NCI-H187 treated with DMSO at 0.1 percent for 48 hours (cell line): ENCODE measurements around the gene KIF1B.
"Not testable (repeated sequence)": the region's sequence is repeated elsewhere in the genome, so short reads cannot be mapped to it uniquely, and the experiment has no call there.

Experiments
- DNase-seq: peaks from one replicate; lab custom pipeline; 2025; lab: John Stamatoyannopoulos, UW

Gene KIF1B

DNA sequence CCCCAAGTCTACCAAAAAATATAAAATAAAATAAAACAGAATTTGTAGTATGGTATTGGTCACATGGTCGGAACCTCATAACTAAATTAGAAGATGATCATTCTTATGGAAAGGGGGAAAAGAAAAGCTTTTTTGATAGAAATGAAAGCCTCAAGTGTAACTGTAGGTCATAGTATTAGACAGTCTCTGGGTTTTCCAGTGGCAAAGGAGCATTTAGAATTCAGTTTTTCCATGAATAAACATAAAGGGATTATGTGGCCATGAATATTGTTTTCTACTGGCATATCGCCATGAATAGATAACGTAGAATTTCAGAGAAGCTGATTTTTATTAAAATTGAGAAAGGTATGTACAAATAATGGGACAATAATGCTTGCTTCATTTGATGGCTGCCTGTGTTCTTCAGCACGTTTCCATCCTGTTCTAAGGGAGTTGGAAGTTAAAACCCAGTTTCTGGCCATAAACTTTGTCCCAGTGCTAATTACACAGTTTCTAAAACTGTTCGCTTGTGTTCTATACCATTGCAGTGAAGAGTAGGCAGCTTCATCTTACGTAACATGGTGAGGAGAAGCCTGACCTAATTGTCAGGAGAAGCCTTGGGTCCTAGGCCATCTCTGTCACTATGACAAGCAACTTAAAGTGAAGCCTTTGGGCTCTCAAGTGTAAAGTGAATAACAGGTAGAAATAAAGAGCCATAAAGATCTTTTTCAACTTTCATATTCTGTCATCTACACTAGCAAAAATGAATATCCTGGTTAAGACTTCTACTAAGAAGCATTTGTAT, 118.0 kb downstream of the KIF1B start:
- DNase-seq = no peak

DNA sequence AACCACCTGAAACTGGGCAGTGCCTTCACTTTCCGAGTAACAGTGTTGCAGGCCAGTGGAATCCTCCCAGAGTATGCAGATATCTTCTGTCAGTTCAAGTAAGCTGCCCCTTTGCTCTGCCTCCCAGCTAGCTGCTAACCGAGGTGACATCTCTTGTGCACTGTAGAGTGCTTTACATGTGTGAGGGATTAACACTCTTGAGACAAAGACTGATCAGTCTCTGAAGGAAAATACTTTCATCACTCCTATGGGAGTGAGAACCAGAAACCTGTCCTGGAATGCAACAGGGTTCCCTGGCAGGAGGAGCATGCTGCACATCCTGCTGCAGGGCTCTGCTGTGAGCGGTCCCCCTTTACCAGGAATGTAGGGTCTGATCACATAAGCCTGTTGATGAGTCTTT, 127.1 kb downstream of the KIF1B start:
- DNase-seq = no peak

DNA sequence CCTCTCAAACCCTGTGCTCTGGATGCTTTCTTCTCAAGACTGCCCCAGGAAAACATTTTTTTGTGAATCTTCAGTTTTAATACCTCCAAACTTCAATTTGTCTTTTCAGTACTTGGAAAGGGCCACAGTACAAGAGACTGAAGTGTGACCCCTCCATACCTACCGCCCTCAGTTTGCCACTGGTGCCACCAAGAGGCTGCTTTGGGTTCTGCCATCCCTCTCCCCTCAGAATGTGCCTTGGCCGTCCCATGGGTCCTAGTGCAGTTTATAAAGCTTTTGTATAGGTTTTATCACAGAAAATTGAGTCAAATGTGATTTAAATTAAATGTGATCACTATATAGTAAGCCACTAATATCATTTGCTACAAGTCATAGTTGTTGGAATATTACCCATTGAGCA, 127.7 kb downstream of the KIF1B start:
- no peak for DNase-seq

DNA sequence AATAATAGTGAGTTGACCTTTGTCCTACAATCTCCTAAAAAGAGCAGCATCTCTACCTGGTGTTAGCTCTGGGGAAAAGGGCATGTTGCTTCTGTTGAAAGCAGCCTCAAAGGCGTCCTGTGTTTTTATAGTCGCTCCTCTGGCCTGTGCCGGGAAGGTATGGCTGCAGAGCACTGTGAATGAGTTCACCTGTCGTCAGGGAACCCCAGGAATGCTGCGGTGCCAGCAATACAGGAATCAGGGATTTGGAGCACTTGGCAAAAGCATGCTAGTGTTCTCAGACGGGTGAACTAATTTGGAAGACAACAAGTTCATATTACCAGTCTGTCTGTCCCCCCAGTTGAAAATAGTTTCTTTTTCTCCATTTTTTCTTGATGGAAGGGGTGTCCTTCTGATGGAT, 128.2 kb downstream of the KIF1B start:
- no peak for DNase-seq

DNA sequence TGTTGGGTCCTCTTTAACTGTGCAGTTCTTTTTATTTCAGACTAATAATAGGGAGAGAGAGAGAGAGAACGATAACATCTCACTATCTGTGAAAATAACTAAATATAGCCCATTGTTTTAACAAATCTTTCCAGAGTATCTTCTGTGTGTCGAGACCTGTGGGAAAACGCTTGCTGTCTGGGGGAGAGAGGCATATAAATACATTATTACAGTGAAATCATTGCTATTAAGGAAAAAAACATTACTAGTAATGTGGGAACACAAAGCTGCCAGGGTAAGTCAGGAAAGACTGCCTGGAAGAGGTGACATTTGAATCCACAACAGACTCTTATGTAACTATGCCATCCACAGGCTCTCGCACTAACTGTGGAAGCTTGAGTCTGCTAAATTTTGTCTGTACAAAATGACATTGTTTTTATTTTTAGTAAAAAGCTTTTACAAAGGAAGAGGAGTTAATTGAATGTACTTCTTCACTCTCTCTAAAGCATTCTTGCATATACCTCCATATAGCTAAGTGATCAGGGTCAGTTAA, 128.7 kb downstream of the KIF1B start:
- no peak for DNase-seq

DNA sequence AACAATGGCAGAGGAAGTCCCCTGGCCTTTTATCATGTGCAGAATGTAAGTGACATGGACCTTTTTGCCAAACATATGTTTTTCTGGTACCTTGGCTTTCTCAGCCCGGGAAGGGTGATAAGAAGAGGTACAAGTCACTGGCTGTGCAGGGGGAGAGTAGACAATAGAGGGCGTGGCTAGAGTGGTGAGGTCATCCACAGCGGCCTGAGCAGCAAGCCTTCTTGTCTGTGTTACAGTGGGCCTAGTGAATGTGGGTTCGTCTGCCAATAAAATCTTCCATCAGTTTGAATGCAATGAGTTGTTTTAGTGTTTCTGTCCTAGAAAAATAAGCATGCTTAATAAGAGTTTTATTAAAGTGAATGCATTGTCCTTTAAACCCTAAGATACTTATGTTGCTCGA, 129.4 kb downstream of the KIF1B start:
- no peak for DNase-seq

DNA sequence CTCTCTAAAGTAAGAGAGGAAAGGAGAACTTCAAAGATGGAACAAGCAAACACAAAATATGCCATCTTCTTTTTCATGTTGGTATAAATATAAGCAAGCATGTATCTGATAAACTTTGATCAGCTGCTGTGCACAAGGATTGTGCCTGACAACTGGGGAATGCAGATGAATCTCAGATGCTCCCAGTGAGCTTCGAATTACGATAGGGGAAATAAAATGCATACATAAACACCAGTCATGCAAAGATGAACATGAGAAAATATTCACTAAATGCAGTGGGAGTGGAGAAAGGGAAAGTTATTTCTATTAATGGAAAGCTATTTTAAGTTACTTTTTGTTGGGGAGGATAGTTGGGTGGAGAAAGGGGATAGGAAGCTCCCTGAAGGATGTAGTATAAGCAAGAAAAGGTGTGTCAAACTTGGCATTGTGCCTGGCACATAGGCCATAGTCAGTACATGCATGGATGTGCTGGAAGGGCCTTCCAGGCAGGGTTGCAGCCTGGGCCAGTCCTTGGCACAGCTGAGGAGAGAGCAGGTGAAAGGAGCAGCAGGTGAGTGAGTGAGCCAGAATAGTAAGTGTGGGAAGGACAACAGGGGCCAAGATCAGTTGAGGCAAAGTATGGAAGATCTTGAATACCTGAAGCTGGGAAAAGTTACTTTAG, 130.7 kb downstream of the KIF1B start:
- no peak for DNase-seq

DNA sequence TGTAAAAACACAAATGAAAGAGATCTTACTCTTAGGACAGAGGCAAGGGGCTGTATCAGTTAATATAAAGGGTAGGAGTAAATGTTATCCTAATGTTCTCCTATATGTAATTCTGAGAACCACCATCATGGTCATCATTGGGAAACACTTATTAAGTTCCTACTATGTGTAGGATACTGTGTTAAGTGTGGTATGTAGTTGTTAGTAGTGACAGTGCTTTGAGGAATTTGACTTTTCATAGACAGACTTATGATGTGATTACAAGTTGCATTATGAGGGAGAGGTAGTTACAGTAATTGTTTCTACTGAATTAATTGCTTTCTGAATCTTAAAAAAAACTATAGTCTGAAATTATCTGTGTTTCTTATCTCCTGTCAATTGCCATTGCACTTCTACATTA, 136.7 kb downstream of the KIF1B start:
- DNase-seq = no peak

DNA sequence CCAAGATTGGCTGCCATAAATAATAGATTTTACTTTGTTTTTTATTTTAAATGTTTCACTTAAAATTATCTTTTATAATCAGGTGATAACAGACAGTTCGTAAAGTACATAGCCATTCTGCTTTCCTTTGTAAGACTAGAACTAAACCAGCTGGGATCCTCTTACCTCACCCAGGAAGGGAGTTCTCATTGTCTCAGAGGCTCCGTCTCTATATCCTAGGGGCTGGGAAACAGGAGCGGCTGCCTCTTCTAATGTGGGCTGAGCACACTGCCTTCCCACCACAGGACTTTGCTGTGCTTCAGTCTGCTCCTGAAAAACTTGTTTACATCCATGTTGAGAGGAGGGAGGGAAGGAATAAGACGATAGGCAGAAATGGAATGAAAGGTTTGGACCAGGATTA, 142.9 kb downstream of the KIF1B start:
- DNase-seq = no peak

DNA sequence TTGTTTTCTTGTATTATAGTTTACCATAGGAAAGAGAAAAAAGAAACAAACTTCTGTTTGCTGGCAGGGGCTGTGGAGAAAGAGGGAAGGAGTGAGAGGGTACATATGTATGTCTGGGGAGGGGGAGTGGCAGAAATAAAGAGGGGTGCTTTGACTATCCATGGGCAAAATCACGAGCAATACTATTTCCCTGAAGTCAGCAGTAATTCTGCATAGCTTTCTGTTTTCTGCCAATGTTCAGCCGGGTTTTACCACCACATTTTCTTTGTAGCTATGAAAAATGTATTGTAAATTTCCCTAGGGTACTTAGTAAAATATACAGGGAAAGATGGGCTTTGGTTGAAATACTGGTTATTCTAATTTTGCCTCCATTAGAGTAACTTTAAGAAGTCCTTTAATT, 143.3 kb downstream of the KIF1B start:
- no peak for DNase-seq

DNA sequence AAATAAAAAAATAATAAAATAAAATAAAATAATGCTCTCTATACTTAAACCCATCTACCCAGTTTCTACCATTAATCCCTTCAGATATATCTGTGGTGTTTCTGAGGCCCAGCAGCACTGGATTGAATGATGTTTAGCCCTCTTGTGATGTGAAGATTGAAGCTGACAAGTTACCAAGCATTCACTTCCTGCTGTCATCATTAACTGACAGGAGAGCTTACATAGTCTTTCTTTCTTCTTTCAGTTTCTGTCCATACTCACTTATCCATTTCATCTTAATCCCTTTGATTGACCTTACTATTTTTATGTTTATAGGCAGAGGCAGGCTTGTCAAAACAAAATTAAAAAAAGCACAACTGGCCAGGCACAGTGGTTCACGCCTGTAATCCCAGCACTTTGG, 149.7 kb downstream of the KIF1B start:
- DNase-seq = no peak

DNA sequence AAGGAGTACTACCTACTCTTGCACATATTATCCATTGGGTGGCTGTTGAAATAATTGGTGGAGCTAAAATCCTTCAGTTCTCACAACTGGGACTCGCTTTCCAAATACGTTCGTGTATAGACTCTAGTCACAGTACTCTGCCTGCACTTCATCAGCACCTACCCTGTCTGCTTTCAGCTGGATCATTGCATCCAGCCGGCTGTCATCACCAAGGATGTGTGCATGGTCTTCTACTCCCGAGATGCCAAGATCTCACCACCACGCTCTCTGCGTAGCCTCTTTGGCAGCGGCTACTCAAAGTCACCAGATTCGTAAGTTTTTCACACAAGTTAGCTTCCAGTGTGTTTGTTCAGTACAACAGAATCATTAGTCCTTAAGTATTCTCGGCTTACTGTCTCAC, 151.1 kb downstream of the KIF1B start:
- no peak for DNase-seq

DNA sequence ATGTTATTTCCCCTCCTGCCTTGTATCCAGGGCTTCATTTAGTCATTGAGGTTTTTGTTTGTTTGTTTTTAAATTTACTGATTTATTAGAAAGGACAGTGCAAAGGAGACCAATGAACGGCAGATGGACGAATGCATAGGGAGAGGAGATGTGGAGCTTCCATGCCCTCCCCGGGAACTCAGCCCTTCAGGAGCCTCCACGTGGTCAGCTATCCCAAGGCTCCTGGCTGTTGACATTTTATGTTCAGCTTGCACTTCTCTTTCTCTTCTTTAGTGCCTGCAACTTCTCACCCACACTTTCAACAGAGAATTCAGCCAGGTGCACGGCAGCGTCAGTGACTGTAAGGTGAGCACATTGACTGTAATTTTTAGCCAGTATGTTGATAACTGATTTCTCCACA, 157.8 kb downstream of the KIF1B start:
- no peak for DNase-seq

DNA sequence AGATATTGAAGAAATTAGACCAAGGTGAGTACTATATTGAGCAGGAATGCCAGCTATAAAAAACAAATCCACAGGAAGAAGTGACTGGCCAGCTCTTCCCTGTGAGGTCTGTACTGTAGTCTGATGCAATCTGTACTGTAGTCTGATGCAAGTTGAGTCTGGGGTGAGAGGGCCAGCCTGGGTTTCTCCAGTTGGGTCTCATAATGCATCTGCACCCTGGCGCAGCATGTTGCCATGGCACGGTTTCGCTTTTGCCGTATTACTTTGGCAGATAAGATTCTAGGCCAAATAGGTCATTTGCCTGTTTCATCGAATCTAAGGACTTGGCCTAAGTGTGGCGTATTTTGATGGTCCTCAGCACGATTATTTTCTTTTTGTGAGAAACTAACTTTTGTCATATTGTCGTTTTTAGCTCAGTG, 164.1 kb downstream of the KIF1B start:
- no peak for DNase-seq

DNA sequence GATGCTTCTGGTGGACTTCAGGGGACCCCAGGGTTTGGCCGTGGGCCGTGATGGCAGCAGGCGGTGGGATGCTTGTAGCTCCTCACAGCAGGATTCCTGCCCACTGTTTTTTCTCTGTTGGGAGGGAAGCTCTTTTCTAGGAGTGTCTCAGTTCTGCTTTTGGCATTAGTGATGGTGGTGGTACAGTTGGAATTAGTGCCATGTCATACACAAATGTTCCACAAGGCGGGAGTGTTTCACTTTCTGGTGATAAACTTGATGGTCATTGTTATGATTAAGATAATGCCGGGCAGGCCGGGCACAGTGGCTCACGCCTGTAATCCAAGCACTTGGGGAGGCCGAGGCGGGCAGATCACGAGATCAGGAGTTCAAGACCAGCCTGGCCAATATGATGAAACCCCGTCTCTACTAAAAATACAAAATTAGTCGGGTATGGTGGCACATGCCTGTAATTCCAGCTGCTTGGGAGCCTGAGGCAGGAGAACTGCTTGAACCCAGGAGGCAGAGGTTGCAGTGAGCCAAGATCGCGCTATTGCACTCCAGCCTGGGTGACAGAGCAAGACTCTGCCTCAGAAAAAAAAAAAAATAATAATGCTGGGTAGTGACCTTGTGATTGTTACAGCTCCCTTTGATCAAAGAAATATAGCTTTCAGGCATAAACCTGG, 167.1 kb downstream of the KIF1B start:
- not testable (repeated sequence) for DNase-seq

DNA sequence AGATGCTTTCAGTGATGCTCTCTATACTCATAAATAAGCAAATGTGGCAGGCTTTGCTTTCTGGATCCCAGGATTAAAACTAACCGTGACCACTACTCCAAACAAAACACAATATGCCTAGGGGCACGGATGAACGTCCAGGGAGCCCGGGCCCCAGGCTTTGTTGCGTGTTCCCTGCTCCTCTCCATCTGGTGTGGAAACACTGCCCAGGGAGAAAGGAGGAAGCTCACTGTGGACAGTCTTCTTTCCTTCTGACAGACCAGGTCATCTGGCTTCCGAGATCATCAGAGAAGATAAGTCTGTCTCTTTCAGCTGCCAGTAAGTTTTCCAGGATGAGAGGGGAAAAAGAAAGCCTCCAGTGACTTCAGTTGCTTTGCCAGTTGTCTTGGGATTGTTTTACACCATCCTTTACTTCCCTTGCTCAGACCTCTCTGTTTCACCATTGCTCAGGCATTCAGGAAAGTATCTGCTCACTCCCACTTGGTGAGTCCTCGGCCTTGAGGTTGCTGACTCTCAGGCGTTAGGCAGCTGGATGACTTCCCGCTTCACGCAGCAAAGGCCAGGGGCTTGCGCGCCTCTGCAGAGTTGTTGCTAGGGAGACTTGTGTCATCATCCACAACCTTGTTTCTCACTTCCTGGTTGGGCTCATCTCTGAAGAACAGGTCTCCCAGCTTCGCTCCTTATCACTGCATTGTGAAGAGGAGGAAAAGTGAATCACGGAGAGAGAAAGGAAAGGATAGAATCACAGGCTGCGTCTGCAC, 167.9 kb downstream of the KIF1B start:
- DNase-seq = no peak

DNA sequence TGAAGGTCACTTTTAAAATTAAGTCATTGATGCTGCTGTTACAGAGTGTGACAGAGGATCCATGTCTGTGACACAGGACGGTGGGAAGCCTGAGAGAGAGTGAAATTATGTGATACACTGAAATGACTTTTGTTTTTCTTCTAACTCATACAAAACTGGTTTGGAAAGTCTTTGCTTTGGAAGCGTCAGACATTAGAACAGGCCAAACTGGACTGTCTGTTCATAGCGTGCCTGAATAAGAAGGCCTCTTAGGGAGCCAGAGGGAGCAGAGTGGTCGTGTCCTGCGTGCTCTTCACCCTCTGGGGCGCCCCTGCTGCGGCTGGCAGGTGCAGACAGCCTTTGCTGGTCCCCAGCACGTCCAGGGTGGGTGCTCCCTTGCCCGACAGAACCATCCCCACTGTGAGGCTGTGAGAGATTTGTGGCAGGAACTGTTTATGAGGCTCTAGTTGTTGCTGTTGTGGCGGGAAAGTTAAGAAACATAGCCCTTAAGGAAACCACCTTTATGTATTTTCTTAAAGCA, 168.8 kb downstream of the KIF1B start:
- no peak for DNase-seq

DNA sequence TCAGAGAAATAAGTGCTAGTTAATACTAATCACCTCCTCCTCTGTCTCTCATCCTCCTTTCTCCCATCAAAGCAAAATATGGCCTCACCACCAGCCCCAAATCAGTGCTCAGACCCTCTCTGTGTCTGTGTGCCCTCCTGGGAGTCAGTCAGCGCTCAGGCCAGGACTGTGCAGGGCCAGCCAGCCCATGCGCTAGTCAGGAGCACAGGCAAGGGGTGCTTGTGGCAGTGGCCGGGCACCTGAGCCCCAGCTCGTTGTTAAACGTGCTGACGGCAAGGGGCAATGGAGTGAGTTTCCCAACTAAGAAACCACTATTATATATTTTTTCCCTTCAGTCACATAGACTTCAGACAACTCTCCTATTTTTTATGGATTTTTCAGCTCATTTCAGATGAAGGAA, 169.3 kb downstream of the KIF1B start:
- no peak for DNase-seq

DNA sequence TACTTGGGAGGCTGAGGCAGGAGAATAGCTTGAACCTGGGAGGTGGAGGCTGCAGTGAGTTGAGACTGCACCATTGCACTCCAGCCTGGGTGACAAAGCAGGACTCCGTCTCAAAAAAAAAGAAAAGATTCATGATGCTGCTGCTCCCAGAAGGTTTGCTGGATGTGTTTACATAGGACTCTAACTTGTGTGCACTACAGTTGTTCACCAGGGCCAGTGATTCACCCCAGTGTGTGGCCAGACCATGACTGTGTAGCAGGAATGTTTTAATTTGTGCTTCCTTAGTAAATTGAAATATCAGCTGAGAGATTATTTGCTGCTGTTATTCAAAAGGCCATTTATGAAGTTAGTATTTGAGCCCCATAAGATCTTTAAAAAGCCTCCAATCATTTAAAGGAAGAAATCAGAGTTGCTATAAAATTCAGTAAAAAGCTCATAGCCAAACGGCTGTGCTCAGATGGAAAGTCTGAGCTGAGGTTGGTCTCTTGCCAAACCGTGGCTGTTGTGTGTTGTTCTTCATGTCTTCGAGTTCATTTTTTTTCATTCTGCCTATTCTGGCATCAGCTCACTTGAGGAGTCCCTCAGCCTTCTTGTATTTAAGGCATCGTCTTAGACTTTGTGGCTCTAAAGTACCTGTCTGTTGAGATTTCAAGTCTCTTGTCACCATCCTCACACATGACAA, 170.4 kb downstream of the KIF1B start:
- no peak for DNase-seq

DNA sequence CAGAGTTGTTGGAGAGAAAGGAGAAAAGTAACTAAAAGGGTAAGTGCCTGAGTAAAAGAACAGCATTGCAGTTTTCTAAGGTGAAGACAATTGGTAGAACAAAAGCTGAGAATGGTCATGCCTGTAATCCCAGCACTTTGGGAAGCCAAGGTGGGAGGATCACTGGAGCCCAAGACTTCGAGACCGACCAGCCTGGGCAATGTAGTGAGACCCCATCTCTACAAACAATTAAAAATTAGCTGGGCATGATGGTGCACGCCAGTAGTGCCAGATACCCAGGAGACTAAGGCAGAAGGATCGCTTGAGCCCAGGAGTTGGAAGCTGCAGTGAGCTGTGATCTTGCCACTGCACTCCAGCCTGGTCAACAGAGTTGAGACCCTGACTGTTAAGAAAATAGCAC, 173.3 kb downstream of the KIF1B start:
- DNase-seq = no peak

DNA sequence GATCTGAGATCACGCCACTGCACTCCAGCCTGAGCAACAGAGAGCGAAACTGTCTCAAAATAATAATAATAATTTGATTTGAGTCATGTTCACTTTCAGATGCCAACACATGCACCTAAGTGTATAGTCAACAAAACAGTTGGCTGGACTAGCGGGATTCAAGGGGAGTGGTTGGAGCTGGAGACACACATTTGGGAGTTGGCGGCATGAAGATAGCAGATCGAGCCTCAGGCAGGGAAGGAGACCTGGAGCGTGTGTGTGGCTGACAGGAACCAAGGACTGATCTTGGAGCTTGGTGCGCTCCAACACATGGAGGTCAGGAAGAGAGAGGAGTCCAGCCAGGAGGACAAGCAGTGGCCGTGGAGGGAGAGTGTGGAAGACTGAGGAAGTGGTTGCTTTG, 173.8 kb downstream of the KIF1B start:
- DNase-seq = no peak
